Measurements from ENCODE around the gene GMEB2.
"Not testable (repeated sequence)": the region's sequence is repeated elsewhere in the genome, so short reads cannot be mapped to it uniquely, and the experiment has no call there.

DNA sequence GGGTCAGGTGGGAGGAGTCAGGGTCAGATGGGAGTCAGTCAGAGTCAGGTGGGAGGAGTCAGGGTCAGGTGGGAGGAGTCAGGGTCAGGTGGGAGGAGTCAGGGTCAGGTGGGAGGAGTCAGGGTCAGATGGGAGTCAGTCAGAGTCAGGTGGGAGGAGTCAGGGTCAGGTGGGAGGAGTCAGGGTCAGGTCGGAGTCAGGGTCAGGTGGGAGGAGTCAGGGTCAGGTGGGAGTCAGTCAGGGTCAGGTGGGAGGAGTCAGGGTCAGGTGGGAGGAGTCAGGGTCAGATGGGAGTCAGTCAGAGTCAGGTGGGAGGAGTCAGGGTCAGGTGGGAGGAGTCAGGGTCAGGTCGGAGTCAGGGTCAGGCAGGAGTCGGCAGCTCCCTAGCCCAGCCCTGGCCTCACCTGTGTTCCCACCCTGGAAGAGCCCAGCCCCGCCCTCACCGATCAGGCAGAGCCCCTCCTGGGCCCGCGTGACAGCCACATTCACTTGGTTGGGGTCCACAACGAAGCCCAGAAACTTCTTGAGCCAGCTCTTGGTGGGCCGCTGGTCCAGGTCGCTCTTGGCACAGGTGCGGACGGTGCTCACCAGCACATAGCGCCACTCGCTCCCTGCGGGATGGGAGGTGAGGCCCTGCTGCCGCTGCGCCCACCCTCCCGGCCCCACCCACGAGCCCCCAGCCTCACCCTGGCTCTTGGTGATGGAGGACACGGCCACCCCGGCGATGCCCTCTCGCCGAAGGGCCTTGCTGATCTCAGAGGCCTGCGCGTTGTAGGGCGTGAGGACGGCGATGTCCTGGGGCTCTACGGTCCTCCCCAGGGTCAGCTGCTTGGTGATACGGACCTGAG lies 67.2 kb downstream of the GMEB2 start:
- TF ChIP-seq, protein P1, sequence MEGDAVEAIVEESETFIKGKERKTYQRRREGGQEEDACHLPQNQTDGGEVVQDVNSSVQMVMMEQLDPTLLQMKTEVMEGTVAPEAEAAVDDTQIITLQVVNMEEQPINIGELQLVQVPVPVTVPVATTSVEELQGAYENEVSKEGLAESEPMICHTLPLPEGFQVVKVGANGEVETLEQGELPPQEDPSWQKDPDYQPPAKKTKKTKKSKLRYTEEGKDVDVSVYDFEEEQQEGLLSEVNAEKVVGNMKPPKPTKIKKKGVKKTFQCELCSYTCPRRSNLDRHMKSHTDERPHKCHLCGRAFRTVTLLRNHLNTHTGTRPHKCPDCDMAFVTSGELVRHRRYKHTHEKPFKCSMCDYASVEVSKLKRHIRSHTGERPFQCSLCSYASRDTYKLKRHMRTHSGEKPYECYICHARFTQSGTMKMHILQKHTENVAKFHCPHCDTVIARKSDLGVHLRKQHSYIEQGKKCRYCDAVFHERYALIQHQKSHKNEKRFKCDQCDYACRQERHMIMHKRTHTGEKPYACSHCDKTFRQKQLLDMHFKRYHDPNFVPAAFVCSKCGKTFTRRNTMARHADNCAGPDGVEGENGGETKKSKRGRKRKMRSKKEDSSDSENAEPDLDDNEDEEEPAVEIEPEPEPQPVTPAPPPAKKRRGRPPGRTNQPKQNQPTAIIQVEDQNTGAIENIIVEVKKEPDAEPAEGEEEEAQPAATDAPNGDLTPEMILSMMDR (IDR thresholded peaks at IDR 0.05) = not testable (repeated sequence)
- not testable (repeated sequence) for TF ChIP-seq POLR2A (IDR thresholded peaks at IDR 0.05)

All from right lobe of liver (tissue), 4 donors.